Heart left ventricle (tissue), 16 donors: ENCODE results near the gene ADA. TPM values are rescaled to one million over a fixed set of nuclear protein-coding genes. Genes with fewer than 3 reads are reported as not detected.

Experiments
- ATAC-seq, 4 donors: fragments of 200-7000 bp; cut with Tn5 transposase; one replicate each; pipeline ENCODE4 v1.9.1; 2020 to 2022; ENCODE audit warnings: moderate library complexity in 4 of 4, mild to moderate bottlenecking in 3 of 4, moderate number of reproducible peaks in 1 of 4
- DNase-seq, 5 donors: peaks; one replicate each; pipeline ENCODE4 v3.0.0-alpha.2; 2020
- H3K27ac ChIP-seq, 12 donors: fragments of 200-600 bp; sonication (generic) in 4 of 12; one replicate each; pipeline versions ENCODE4 v1.5.0 to v1.8.0; 2016 to 2022; ENCODE audit warnings: mild to moderate bottlenecking in 2 of 12
- H3K27me3 ChIP-seq, 9 donors: fragments of 200-600 bp; sonication (generic) in 2 of 9; one replicate each; pipeline versions ENCODE4 v1.5.1 to v1.8.0; 2016 to 2022; ENCODE audit warnings: mild to moderate bottlenecking in 3 of 9
- H3K36me3 ChIP-seq, 9 donors: fragments of 200-600 bp; sonication (generic) in 2 of 9; one replicate each; pipeline versions ENCODE4 v1.5.0 to v1.8.0; 2018 to 2022; ENCODE audit warnings: mild to moderate bottlenecking in 2 of 9
- H3K4me1 ChIP-seq, 12 donors: fragments of 200-600 bp; sonication (generic) in 4 of 12; one replicate each; pipeline versions ENCODE4 v1.5.0 to v1.8.0; 2016 to 2022; ENCODE audit warnings: mild to moderate bottlenecking in 3 of 12
- H3K4me3 ChIP-seq, 12 donors: fragments of 200-600 bp; sonication (generic) in 4 of 12; one replicate each; pipeline versions ENCODE4 v1.5.0 to v1.8.0; 2017 to 2022; ENCODE audit warnings: mild to moderate bottlenecking in 9 of 12, moderate library complexity in 4 of 12
- H3K9me3 ChIP-seq, 12 donors: fragments of 200-600 bp; sonication (generic) in 4 of 12; one replicate each; pipeline versions ENCODE4 v1.5.0 to v1.8.0; 2016 to 2022; ENCODE audit warnings: mild to moderate bottlenecking in 1 of 12
- POLR2A ChIP-seq, 2 donors: fragments of 450-650 bp; IDR thresholded peaks; one replicate each; pipeline ENCODE4 v1.6.1; 2017; ENCODE audit warnings: antibody characterized with exemption in 2 of 2, mild to moderate bottlenecking in 2 of 2, moderate library complexity in 2 of 2
- WGBS, 4 donors: extraction: QIAGEN DNeasy Blood & Tissue Kit in 2 of 4; methylation state at CpG; one replicate each; pipeline versions ENCODE4 v1.1.5 to v1.1.7; 2013 to 2018; 5-methylcytosine and 5-hydroxymethylcytosine counted together
- intact Hi-C, 10 donors: fragments of 100-400 bp; cut with DNase I; formaldehyde crosslinking; loops; one replicate each; pipeline versions ENCODE4 v1.11.1 to v1.14.2; 2022
- polyA plus RNA-seq, 2 donors: library from polyadenylated mRNA; stranded (reverse); fragments of 200-250 nt; gene quantifications; one replicate each; pipeline ENCODE4 v1.2.3, GENCODE V29; 2013
- total RNA-seq, 9 donors: library from RNA; depleted of rRNA in 2 of 9; stranded (reverse); fragments of >200 nt in 2 of 9; fragmentation: NEBNext Ultra II Directional in 3 of 9; extraction: Animal tissue kit (Norgen Biotek cat#: 25700) in 3 of 9; gene quantifications; one replicate each; pipeline versions ENCODE4 v1.1.0 to v1.2.4, GENCODE V29; 2016 to 2023
- TF ChIP-seq, protein P1 (sequence below), 12 donors: fragments of 200-600 bp; sonication (generic) in 4 of 12; IDR thresholded peaks; one replicate each; pipeline versions ENCODE4 v1.5.0 to v1.8.0; 2018 to 2022; ENCODE audit warnings: antibody characterized with exemption in 12 of 12, mild to moderate bottlenecking in 5 of 12
- donor health status: ischemic (EF 13 %, LVEDD 7.1; RV severe dilation, severe dysfunction).
- donor health status: healthy with polysubstance abuse.
- donor health status: DM: no; HTN: yes; CAD: no.
- donor health status: DM: no; HTN: no; CAD: no.
- donor health status: ischemic (EF 25% LVEDD 6.9; RV normal size, moderate dysfunction).
- donor health status: ischemic (EF 25% LVEDD 5.7; RV mildly dilated, moderate dysfunction).
- donor health status: healthy.
- donor health status: DM: yes; HTN: yes; CAD: no.
- donor health status: ischemic (EF 35%, LVEDD 5.7; RV mildly dilated, moderate dysfunction).
- donor health status: nonischemic (EF 11% LVEDD 7.7; RV severe dilation, severe dysfunction).
- donor health status: DM: yes; HTN: yes; CAD: no.
- donor health status: PGD.
- donor health status: ischemic (EF 29% LVEDD 5.4; RV normal size, mild dysfunction).
- donor health status: nonischemic (EF 23%, LVEDD 6.1; RV moderate dilation, normal function).

The ADA gene
- total and polyA plus RNA-seq, 11 donors, result 2.5 to 11.5 (median 6.4) TPM

DNA sequence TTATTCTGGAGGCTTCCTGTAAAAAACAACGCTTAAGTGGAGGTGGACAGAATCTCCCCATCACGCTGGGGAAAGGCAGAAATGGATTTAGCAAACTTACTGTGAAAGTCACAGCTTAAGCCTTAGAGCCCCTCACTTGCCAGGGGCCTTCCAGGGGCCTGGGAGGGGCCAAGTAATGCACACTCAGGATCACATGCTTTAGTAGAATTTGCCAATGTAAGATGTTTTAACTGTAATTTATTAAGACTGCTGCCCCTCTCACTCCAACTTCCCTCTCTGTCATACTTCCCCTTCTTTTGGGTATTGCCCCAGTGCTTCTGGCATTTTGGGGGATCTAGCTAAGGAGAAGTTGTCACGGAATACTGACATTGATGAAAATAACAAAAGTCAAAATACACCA is 12.6 kb upstream of the ADA start:
- Histone ChIP-seq H3K36me3 (no peaks in the 10 kb centered on the region), H3K27me3 (no peaks in the 10 kb centered on the region), H3K4me3 (no peak overlapping the region), H3K27ac (peak overlapping the region in 1 of 12 donors; percentile 57), H3K4me1 (peaks cover 0 to 14% (median 0%) of the 10 kb centered on the region in 12 donors), H3K9me3 (no peaks in the 10 kb centered on the region)
- intact Hi-C loops, result no loop called here
- ATAC-seq, result peak in 2 of 4 donors; percentile 48
- DNase-seq, result peak in 1 of 5 donors; percentile 40
- TF ChIP-seq, protein P1, sequence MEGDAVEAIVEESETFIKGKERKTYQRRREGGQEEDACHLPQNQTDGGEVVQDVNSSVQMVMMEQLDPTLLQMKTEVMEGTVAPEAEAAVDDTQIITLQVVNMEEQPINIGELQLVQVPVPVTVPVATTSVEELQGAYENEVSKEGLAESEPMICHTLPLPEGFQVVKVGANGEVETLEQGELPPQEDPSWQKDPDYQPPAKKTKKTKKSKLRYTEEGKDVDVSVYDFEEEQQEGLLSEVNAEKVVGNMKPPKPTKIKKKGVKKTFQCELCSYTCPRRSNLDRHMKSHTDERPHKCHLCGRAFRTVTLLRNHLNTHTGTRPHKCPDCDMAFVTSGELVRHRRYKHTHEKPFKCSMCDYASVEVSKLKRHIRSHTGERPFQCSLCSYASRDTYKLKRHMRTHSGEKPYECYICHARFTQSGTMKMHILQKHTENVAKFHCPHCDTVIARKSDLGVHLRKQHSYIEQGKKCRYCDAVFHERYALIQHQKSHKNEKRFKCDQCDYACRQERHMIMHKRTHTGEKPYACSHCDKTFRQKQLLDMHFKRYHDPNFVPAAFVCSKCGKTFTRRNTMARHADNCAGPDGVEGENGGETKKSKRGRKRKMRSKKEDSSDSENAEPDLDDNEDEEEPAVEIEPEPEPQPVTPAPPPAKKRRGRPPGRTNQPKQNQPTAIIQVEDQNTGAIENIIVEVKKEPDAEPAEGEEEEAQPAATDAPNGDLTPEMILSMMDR (IDR thresholded peaks at IDR 0.05), result no peak
- no peak for TF ChIP-seq POLR2A (IDR thresholded peaks at IDR 0.05)
- WGBS, 4 donors, result 60 to 70% (median 69%) methylated on average over 3 of the region's 3 CpGs

DNA sequence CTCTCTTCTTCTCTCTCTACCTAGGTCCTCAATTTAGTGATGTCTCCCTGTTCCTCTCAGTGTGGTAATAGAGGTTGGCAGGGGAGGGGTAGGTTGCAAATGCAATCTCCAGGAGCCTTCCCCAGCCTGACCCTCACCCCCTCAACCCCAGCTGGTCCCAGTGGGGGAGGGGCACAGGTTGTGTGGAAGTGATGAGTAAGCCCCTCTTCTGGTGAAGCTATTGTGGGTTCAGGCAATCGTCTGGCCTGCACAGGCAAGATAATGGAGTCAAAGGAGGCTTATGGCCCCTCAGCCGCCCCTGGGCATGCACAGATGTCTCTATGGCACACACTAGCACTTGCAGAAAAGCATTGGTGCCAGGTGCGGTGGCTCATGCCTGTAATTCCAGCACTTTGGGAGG is 10.8 kb upstream of the ADA start:
- no peak overlapping the region for H3K27ac ChIP-seq
- H3K4me1 ChIP-seq, result peaks cover 0 to 14% (median 0%) of the 10 kb centered on the region in 12 donors
- no peaks in the 10 kb centered on the region for H3K27me3 ChIP-seq
- no peak for ATAC-seq
- TF ChIP-seq, protein P1 (IDR thresholded peaks at IDR 0.05), result no peak
- no peak for TF ChIP-seq POLR2A (IDR thresholded peaks at IDR 0.05)
- intact Hi-C loops, result no loop called here
- WGBS, 4 donors, result 62 to 100% (median 72%) methylated on average over 1 to 3 of the region's 3 CpGs
- DNase-seq, result peak in 1 of 5 donors; percentile 29
- H3K9me3 ChIP-seq, result peaks cover 0 to 5% (median 0%) of the 10 kb centered on the region in 12 donors
- no peaks in the 10 kb centered on the region for H3K36me3 ChIP-seq
- H3K4me3 ChIP-seq, result no peak overlapping the region

DNA sequence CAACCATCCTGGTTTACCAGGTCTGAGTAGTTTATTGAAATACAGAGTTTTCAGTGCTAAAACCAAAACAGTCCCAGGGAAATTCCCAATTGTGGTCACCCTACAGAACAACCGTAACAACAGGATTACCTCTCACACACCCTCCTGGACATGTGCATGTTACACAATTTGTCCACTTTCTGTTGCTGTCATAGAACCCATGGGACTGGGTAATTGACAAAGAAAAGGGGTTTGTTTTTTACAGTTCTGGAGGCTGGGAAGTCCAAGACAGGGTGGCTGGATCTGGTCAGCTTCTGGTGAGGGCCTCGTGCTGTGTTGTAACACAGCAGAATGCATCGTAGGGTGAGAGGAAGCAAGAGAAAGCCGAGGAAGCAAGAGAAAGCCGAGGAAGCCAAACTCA is 9.1 kb upstream of the ADA start:
- Histone ChIP-seq H3K4me3 (no peak overlapping the region), H3K9me3 (peaks cover 0 to 5% (median 0%) of the 10 kb centered on the region in 12 donors), H3K27me3 (no peaks in the 10 kb centered on the region), H3K36me3 (no peaks in the 10 kb centered on the region), H3K4me1 (peaks cover 0 to 14% (median 0%) of the 10 kb centered on the region in 12 donors), H3K27ac (no peak overlapping the region)
- TF ChIP-seq, protein P1 (IDR thresholded peaks at IDR 0.05), result no peak
- TF ChIP-seq POLR2A (IDR thresholded peaks at IDR 0.05), result no peak
- intact Hi-C loops, result no loop called here
- 72 to 90% (median 80%) methylated on average over 5 of the region's 5 CpGs for WGBS, 4 donors
- no peak for ATAC-seq
- no peak for DNase-seq

DNA sequence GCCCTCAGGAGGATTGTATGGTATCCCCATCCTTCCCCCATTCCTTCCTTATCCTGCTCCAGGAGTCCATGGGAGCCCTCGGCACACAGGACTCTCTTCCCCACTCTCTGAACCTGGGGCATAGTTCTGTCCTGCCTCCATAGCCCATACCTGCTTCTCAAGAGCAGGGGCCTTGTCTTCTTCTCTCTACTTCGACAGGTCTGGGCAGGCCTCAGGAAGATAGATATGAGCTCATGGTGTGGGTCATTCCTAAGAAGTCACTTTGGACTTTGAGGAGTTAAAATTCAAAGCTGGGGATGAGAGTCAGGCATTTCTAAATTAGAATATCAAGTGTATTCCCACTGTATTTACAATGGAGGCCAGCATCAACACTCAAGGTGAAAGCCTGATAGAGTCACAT is 8.4 kb upstream of the ADA start:
- Histone ChIP-seq H3K27ac (no peak overlapping the region), H3K36me3 (no peaks in the 10 kb centered on the region), H3K4me1 (peaks cover 0 to 14% (median 0%) of the 10 kb centered on the region in 12 donors), H3K9me3 (peaks cover 0 to 5% (median 0%) of the 10 kb centered on the region in 12 donors), H3K27me3 (no peaks in the 10 kb centered on the region), H3K4me3 (no peak overlapping the region)
- DNase-seq (peak in 1 of 5 donors; percentile 24), ATAC-seq (no peak)
- WGBS, 4 donors, result 85 to 96% (median 92%) methylated on average over 2 of the region's 2 CpGs
- TF ChIP-seq, protein P1 (IDR thresholded peaks at IDR 0.05), result no peak
- no peak for TF ChIP-seq POLR2A (IDR thresholded peaks at IDR 0.05)
- intact Hi-C loops, result no loop called here
